Astrocyte of the spinal cord (primary cell): ENCODE results near the gene RABGAP1L.
"Not testable (repeated sequence)": the region's sequence is repeated elsewhere in the genome, so short reads cannot be mapped to it uniquely, and the experiment has no call there.

Experiments used
- DNase-seq: peaks from one replicate; pipeline ENCODE4 v3.0.0; 2011; ENCODE audit warnings: low read depth, low spot score
- H3K4me3 ChIP-seq: 2 replicates; pipeline ENCODE4 v1.5.1; 2011; ENCODE audit warnings: low read depth, mild to moderate bottlenecking, low read length, moderate library complexity
- CTCF ChIP-seq: IDR thresholded peaks from 2 replicates; pipeline ENCODE4 v1.5.1; 2012; ENCODE audit warnings: low read depth, mild to moderate bottlenecking, low read length, inconsistent platforms
- in situ Hi-C: cut with HindIII; loops from 2 replicates; pipeline ENCODE4 v1.10.0; 2017; ENCODE audit warnings: low sequenced_read_pairs

RABGAP1L gene

DNA sequence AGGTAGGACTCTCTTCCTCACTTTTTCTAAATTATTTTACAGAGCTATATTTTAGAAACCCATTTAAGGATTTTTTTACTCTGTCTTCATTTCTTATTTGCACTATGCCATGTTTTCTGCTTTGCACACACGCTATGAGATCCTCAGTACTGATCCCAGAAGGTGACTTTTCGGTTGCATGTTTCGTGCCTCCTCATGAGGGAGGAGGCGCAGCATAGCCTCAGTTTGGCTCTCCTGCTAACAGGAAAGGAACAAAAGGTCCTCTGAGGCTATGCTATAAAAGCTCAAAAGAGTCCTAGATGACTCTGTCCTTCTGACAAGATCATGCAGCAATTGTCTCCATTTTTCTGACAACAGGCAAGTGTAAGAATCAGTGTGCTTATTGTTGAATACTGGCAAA is 478.2 kb downstream of the RABGAP1L start:
- TF ChIP-seq CTCF = no peak
- in situ Hi-C loops = no loop called here
- DNase-seq = no peak
- no peak overlapping the region for H3K4me3 ChIP-seq

DNA sequence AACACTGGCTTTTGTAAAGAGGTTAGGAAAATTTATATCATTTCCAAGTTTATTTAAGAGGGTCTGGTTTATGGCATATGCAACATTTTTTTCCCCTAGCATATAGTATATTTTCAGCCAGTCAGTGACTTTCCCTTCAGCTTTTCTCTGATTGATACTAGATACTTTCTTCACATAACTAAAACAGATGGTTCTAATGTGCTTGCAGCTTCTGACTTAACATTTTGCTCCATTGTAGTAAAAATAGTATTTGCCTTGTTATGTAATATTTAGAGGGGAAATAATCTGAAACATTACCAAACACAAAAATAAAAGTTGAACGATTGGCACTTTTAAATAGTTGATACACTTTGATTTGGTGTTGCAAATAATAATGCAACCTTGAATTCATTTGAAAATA is 480.1 kb downstream of the RABGAP1L start:
- in situ Hi-C loops = no loop called here
- H3K4me3 ChIP-seq = no peak overlapping the region
- no peak for DNase-seq
- no peak for TF ChIP-seq CTCF

- H3K4me3 ChIP-seq = no peak overlapping the region
- no peak for TF ChIP-seq CTCF
- in situ Hi-C loops = no loop called here
- DNase-seq = no peak
These were observed 481.5 kb downstream of the RABGAP1L start for GRCh38 chr1:174640783-174641182.

- no peak for DNase-seq
- H3K4me3 ChIP-seq = no peak overlapping the region
- in situ Hi-C loops = no loop called here
These were observed 483.1 kb downstream of the RABGAP1L start for GRCh38 chr1:174642393-174642792.

GRCh38 chr1:174643206-174643605 is 483.9 kb downstream of the RABGAP1L start:
- in situ Hi-C loops = no loop called here
- TF ChIP-seq CTCF = no peak

More at GRCh38 chr1:174642393-174642792, 483.1 kb downstream of the RABGAP1L start:
- TF ChIP-seq CTCF = no peak

DNA sequence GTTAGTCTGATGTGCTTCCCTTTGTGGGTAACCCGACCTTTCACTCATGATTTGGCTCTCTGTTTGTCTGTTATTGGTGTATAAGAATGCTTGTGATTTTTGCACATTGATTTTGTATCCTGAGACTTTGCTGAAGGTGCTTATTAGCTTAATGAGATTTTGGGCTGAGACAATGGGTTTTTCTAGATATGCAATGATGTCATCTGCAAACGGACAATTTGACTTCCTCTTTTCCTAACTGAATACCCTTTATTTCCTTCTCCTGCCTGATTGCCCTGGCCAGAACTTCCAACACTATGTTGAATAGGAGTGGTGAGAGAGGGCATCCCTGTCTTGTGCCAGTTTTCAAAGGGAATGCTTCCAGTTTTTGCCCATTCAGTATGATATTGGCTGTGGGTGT is 490.3 kb downstream of the RABGAP1L start:
- H3K4me3 ChIP-seq, in situ Hi-C loops, DNase-seq: not testable (repeated sequence)

More at GRCh38 chr1:174643206-174643605, 483.9 kb downstream of the RABGAP1L start:
- no peak overlapping the region for H3K4me3 ChIP-seq
- DNase-seq = no peak

- no peak for TF ChIP-seq CTCF
- in situ Hi-C loops = no loop called here
- no peak for DNase-seq
- H3K4me3 ChIP-seq = no peak overlapping the region
These were observed 493.4 kb downstream of the RABGAP1L start for GRCh38 chr1:174652569-174653280.
